Hepatocyte (in vitro differentiated cells): Measurements from ENCODE around the gene ATP8B2.

Source experiments
- EZH2 ChIP-seq: fragments of 200-600 bp; sonication (generic); IDR thresholded peaks from 2 replicates; pipeline ENCODE4 v1.6.1; 2016; ENCODE audit warnings: antibody characterized with exemption, mild to moderate bottlenecking, borderline replicate concordance
- EZH2phosphoT487 ChIP-seq: fragments of 200-600 bp; sonication (generic); IDR thresholded peaks from one replicate; pipeline ENCODE4 v1.6.1; 2018; ENCODE audit warnings: antibody characterized with exemption, mild to moderate bottlenecking, low read depth, moderate library complexity; ENCODE audit not compliant: unreplicated experiment, severe bottlenecking
- TF ChIP-seq, protein P1 (sequence below): fragments of 200-600 bp; sonication (generic); IDR thresholded peaks from 2 replicates; pipeline ENCODE4 v1.5.1; 2016; ENCODE audit warnings: antibody characterized with exemption, mild to moderate bottlenecking; ENCODE audit not compliant: poor library complexity

DNA sequence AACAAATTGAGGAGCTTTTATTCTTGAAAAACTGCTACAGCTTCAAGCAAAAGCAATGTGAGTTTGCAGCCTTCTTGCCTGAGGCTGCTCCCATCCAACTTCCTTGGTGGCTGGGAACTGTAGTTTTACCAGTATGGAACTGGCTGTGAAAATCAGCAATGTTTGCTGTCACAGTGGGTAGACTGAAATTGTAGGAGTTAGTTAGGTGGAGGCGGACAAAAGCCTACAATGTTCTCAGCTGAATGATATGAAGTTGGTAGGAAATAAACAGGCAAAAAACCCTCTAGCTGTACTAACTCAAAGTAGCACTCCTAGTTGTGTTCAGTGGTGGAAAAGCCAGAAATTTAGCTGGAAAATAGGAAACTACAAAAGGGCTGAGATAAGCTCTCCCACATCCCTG lies 34.4 kb upstream of the ATP8B2 start:
- TF ChIP-seq, protein P1, sequence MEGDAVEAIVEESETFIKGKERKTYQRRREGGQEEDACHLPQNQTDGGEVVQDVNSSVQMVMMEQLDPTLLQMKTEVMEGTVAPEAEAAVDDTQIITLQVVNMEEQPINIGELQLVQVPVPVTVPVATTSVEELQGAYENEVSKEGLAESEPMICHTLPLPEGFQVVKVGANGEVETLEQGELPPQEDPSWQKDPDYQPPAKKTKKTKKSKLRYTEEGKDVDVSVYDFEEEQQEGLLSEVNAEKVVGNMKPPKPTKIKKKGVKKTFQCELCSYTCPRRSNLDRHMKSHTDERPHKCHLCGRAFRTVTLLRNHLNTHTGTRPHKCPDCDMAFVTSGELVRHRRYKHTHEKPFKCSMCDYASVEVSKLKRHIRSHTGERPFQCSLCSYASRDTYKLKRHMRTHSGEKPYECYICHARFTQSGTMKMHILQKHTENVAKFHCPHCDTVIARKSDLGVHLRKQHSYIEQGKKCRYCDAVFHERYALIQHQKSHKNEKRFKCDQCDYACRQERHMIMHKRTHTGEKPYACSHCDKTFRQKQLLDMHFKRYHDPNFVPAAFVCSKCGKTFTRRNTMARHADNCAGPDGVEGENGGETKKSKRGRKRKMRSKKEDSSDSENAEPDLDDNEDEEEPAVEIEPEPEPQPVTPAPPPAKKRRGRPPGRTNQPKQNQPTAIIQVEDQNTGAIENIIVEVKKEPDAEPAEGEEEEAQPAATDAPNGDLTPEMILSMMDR, result no peak
- TF ChIP-seq EZH2 (no peak), EZH2phosphoT487 (no peak)
